ENCODE measurements around the gene NTM. TPM values are rescaled to one million over a fixed set of nuclear protein-coding genes. Genes with fewer than 3 reads are reported as not detected.
A peak's percentile ranks its signal among the peaks of the same experiment; 100 is the strongest.

Gene NTM
- total and polyA plus RNA-seq, 2 donors from 2014 or later = 0.92 to 10.3 TPM

DNA sequence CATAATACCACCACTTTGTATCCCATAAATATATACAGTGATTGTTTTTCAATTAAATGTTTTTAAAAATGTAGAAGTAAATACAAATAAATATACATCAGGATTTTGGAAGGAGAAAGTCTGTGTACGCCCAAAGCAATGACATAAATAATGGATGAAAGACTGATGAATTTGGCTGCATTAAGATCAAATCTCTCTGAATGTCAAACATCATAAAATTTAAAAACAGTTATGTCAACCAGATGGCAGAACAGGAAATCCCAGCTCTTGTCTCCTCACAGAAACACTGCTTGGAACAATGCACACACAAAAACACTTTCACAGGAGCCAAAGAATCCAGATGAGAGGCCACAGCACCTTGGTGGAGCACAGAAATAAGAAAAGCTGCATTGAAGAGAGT, 332.9 kb downstream of the NTM start:
- no peak for DNase-seq
- TF ChIP-seq, protein P1, sequence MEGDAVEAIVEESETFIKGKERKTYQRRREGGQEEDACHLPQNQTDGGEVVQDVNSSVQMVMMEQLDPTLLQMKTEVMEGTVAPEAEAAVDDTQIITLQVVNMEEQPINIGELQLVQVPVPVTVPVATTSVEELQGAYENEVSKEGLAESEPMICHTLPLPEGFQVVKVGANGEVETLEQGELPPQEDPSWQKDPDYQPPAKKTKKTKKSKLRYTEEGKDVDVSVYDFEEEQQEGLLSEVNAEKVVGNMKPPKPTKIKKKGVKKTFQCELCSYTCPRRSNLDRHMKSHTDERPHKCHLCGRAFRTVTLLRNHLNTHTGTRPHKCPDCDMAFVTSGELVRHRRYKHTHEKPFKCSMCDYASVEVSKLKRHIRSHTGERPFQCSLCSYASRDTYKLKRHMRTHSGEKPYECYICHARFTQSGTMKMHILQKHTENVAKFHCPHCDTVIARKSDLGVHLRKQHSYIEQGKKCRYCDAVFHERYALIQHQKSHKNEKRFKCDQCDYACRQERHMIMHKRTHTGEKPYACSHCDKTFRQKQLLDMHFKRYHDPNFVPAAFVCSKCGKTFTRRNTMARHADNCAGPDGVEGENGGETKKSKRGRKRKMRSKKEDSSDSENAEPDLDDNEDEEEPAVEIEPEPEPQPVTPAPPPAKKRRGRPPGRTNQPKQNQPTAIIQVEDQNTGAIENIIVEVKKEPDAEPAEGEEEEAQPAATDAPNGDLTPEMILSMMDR (IDR thresholded peaks at IDR 0.05; ENCODE audit: borderline replicate concordance, extremely low read depth, insufficient read depth) = no peak
- no peaks in the 10 kb centered on the region for H3K4me1 ChIP-seq (ENCODE audit: control insufficient read depth in 2 of 3, insufficient read depth in 2 of 3, low read depth in 1 of 3, low read length in 3 of 3)
- intact Hi-C loops (cut with DNase I) = no loop called here
- no peak for FAIRE-seq
- H3K9me3 ChIP-seq (ENCODE audit: control insufficient read depth in 2 of 3, insufficient read depth in 1 of 3, low read length in 3 of 3) = peaks cover 0 to 3% (median 2%) of the 10 kb centered on the region in 3 donors
- no peak overlapping the region for H3K9ac ChIP-seq (ENCODE audit: low read length in 3 of 3)
- no peaks in the 10 kb centered on the region for H3K36me3 ChIP-seq (ENCODE audit: control insufficient read depth in 2 of 3, insufficient read depth in 3 of 3, low read length in 3 of 3)
- no peak overlapping the region for H3K4me3 ChIP-seq (ENCODE audit: low read length in 3 of 3)
- no peak overlapping the region for H3K27ac ChIP-seq (ENCODE audit: low read depth in 2 of 2, low read length in 2 of 2)
- no peaks in the 10 kb centered on the region for H3K27me3 ChIP-seq (ENCODE audit: control insufficient read depth, insufficient read depth, low read length)

DNA sequence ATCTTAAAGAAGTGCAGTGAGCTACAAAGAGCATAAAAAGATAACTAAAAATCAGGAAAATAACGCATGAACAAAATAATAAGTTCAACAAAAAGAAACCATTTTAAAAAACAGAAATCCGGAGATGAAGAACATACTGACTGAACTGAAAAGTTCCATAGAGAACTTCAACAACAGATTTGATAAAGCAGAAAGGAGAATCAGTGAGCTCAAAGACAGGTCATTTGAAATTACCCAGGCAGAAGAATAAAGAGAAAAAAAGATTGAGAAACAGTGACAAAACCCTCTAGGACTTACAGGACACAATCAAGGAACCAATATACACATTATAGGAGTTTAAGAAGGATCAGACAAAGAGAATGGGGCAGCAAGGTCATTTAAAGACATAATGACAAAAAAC, 334.3 kb downstream of the NTM start:
- H3K27ac ChIP-seq (ENCODE audit: low read depth in 2 of 2, low read length in 2 of 2) = no peak overlapping the region
- no peak overlapping the region for H3K9ac ChIP-seq (ENCODE audit: low read length in 3 of 3)
- no peaks in the 10 kb centered on the region for H3K27me3 ChIP-seq (ENCODE audit: control insufficient read depth, insufficient read depth, low read length)
- TF ChIP-seq, protein P1 (IDR thresholded peaks at IDR 0.05; ENCODE audit: borderline replicate concordance, extremely low read depth, insufficient read depth) = no peak
- DNase-seq (no peak), FAIRE-seq (no peak)
- intact Hi-C loops (cut with DNase I) = no loop called here
- no peaks in the 10 kb centered on the region for H3K4me1 ChIP-seq (ENCODE audit: control insufficient read depth in 2 of 3, insufficient read depth in 2 of 3, low read depth in 1 of 3, low read length in 3 of 3)
- no peaks in the 10 kb centered on the region for H3K36me3 ChIP-seq (ENCODE audit: control insufficient read depth in 2 of 3, insufficient read depth in 3 of 3, low read length in 3 of 3)
- H3K9me3 ChIP-seq (ENCODE audit: control insufficient read depth in 2 of 3, insufficient read depth in 1 of 3, low read length in 3 of 3) = peaks cover 0 to 3% (median 2%) of the 10 kb centered on the region in 3 donors
- no peak overlapping the region for H3K4me3 ChIP-seq (ENCODE audit: low read length in 3 of 3)

DNA sequence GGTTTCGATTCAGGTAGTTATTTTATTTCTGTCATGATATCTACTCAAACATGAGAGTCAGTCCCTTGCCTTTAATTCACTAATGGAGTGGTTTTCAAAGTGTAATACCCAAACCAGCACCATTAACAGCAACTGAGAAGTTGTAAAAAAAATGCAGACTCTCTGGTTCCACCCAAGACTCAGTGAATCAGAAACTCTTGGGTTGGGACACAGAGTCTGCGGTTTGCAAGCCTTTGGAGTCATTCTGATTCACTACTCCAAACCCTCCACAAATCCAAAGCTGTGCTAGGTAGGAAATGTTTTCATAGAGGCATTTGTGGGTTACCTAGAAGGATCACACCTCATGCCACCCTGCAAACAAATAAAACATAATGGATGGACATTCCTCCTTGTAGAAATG, 340.1 kb downstream of the NTM start:
- no peak overlapping the region for H3K27ac ChIP-seq (ENCODE audit: low read depth in 2 of 2, low read length in 2 of 2)
- FAIRE-seq (no peak), DNase-seq (no peak)
- H3K4me3 ChIP-seq (ENCODE audit: low read length in 3 of 3) = no peak overlapping the region
- TF ChIP-seq, protein P1 (IDR thresholded peaks at IDR 0.05; ENCODE audit: borderline replicate concordance, extremely low read depth, insufficient read depth) = no peak
- no peaks in the 10 kb centered on the region for H3K27me3 ChIP-seq (ENCODE audit: control insufficient read depth, insufficient read depth, low read length)
- H3K9me3 ChIP-seq (ENCODE audit: control insufficient read depth in 2 of 3, insufficient read depth in 1 of 3, low read length in 3 of 3) = peaks cover 0 to 13% (median 0%) of the 10 kb centered on the region in 3 donors
- no peaks in the 10 kb centered on the region for H3K4me1 ChIP-seq (ENCODE audit: control insufficient read depth in 2 of 3, insufficient read depth in 2 of 3, low read depth in 1 of 3, low read length in 3 of 3)
- intact Hi-C loops (cut with DNase I) = no loop called here
- H3K9ac ChIP-seq (ENCODE audit: low read length in 3 of 3) = no peak overlapping the region
- no peaks in the 10 kb centered on the region for H3K36me3 ChIP-seq (ENCODE audit: control insufficient read depth in 2 of 3, insufficient read depth in 3 of 3, low read length in 3 of 3)

DNA sequence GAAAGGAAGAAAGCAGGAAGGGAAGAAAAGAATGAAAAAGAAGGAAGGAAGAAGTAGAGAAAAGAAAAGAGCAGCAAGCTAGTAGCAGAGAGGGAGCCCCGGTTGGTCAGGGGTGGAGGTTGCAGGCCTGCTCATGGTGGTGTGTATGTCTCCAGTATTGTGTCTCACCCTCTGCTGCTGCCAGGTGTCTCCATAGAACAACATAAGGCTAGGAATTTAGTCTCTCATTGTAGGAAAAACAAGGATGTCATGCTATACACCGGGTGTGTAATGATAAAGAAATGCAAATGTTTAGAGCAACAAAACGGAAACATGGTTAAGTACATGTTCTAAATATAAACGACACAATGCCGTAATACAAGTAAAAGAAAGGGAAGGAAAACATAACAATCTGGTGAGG, 342.5 kb downstream of the NTM start:
- peak overlapping the region in 1 of 2 donors; percentile 49 for H3K27ac ChIP-seq (ENCODE audit: low read depth in 2 of 2, low read length in 2 of 2)
- TF ChIP-seq, protein P1 (IDR thresholded peaks at IDR 0.05; ENCODE audit: borderline replicate concordance, extremely low read depth, insufficient read depth) = no peak
- intact Hi-C loops (cut with DNase I) = no loop called here
- H3K9me3 ChIP-seq (ENCODE audit: control insufficient read depth in 2 of 3, insufficient read depth in 1 of 3, low read length in 3 of 3) = peaks cover 0 to 13% (median 0%) of the 10 kb centered on the region in 3 donors
- H3K27me3 ChIP-seq (ENCODE audit: control insufficient read depth, insufficient read depth, low read length) = no peaks in the 10 kb centered on the region
- FAIRE-seq (no peak), DNase-seq (no peak)
- no peaks in the 10 kb centered on the region for H3K36me3 ChIP-seq (ENCODE audit: control insufficient read depth in 2 of 3, insufficient read depth in 3 of 3, low read length in 3 of 3)
- H3K9ac ChIP-seq (ENCODE audit: low read length in 3 of 3) = no peak overlapping the region
- H3K4me1 ChIP-seq (ENCODE audit: control insufficient read depth in 2 of 3, insufficient read depth in 2 of 3, low read depth in 1 of 3, low read length in 3 of 3) = no peaks in the 10 kb centered on the region
- H3K4me3 ChIP-seq (ENCODE audit: low read length in 3 of 3) = peak overlapping the region in 1 of 3 donors; percentile 33
